Kasumi-1 (cell line): Measurements from ENCODE around the gene KLHL29.

ENCODE experiments used
- DNase-seq, 2 experiments: peaks; one replicate each; lab custom pipeline; 2025; lab: John Stamatoyannopoulos, UW

KLHL29 gene

GRCh38 chr2:23513872-23514793 lies 129.2 kb downstream of the KLHL29 start:
- no peak for DNase-seq

- no peak for DNase-seq
Measured at GRCh38 chr2:23516520-23517256, 131.7 kb downstream of the KLHL29 start.

DNA sequence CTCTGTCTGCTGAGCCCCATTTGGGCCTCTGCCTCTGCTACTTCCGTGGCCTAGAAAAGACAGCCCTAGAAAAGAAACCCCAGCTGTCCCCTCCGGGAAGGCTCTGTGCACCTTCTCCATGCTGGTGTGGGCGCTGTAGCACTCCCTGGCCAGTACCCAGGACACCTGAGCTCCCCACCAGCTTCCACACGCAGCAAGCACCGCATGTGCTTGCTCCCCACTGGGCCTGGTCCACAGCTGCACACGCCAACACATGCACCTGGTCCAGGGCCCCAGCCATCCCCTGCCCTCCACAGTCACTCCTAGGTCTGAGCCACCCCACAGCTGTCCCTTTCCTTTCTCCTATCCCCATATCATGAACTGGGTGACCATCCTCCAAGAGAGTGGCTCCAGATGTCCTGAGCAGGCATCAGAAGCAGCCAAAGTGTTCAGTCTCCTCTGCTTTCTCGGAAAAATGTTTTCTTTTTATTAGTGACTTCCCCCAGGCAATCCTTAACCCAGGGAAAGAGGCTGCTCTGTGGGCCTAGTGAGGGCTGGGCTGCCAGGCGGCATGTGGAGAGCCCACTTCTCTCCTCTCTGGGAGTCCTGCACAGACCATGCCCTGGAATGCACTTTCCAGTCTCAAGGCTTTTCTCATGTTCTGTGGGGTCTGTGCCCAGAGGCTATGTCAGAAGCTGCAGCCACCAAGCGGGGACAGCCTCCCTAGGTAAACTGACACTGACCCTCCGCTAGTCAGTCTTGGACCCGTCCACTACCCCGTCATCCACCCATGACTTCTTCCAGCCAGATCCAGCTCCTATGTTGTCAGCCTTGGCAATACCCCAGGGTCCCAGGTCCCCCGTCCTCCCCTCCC lies 133.7 kb downstream of the KLHL29 start:
- no peak for DNase-seq

DNA sequence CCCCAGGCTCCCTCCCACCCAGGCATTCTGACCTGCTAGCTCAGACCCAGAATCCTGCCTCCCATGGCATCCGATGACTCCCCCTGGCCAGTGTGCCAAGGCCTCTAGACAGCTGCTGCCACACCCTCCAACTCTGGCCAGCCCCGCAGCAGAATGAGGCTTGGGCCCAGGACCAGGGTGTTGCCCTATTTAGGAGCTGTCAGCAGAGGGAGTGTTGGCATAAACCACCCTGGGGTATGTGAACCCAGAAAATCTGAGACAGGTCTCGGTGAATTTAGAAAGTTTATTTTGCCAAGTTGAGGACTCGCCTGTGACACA lies 134.3 kb downstream of the KLHL29 start:
- DNase-seq, result no peak

- no peak for DNase-seq
Measured at GRCh38 chr2:23520256-23520655, 135.3 kb downstream of the KLHL29 start.

GRCh38 chr2:23521060-23521459 lies 136.1 kb downstream of the KLHL29 start:
- DNase-seq, result no peak

GRCh38 chr2:23522726-23523372 lies 137.9 kb downstream of the KLHL29 start:
- DNase-seq, result no peak

- DNase-seq, result no peak
Measured at GRCh38 chr2:23523373-23524260, 138.6 kb downstream of the KLHL29 start.

GRCh38 chr2:23524261-23524706 lies 139.3 kb downstream of the KLHL29 start:
- DNase-seq, result no peak

DNA sequence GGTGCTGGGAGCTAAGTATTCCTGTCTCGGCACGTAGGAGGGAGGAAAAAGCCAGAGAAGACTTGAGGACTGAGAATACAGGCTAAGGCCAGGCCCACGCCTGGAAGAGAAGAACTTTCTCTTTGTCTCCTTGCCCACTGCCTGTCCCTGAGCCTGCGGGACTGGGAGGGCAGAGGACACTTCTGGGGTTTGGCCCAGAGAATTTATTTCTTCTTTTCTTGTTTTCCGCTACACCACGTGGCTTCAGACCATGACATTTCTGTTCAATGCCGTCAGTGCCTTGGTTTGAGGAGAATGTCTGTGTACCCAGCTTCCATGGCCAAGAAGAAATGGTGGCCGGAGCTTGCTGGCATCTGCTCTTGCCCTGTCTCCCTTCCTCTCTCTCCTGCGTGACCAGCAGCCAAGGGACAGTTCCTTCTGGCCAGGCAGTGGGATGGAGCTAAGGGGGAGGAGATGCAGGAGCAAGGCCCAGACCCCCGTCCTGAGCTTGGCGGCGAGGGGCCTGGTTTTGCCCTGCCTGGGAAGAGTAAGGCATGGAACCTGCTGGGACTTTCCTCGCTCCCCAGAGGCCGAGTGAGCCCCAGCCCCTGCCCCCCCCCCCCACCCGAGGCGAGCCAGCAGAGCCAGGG lies 140.3 kb downstream of the KLHL29 start:
- no peak for DNase-seq

- no peak for DNase-seq
Measured at GRCh38 chr2:23526114-23526513, 141.1 kb downstream of the KLHL29 start.

DNA sequence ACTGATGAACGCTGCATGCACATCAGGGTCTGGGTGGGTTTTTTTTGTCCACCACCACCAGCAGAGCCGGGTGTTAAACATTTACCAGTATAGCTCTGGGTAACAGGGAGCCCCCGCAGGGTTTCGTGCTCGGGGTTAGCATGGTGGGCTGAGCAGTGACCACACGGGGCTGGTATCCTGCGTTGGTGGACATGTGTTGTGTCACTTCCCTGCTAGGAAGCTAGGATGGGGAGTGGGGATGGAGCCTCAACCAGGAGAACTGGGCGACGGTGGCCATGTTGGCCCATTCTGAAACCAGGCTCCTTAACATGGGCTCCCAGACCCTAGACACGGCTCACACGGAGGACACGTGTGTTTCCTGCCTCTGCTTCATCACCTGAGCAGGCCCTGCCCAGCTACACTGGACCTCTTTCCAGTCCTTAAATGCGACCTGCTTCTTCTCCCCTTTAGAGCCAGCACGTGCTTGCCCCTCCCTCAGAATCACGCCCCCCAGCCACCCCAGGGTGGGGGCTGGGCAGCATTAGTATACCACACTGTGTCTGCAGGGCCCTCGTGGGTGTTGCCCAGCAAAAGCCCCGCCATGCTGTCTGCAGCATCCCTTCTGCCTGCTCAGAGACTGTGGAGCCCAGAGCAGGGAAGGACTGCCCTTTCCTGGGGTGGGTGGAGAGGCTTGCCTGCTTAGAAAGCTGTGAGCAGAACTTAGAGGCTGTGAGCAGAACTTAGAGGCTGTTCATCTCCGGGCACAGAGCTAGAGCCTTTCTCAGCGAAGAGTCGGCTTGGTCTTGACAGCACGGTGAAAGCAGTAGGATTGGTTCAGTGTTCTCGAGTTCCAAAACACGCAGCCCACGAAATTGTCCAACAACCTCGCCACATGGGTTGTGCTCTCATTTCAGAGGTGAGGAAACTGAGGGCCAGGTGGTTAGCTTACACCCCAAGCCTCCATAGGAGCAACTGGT lies 142.1 kb downstream of the KLHL29 start:
- DNase-seq, result no peak

- DNase-seq, result no peak
Measured at GRCh38 chr2:23528171-23528570, 143.2 kb downstream of the KLHL29 start.

- no peak for DNase-seq
Measured at GRCh38 chr2:23528690-23529089, 143.7 kb downstream of the KLHL29 start.

GRCh38 chr2:23529659-23530058 lies 144.7 kb downstream of the KLHL29 start:
- no peak for DNase-seq

GRCh38 chr2:23530206-23530908 lies 145.4 kb downstream of the KLHL29 start:
- DNase-seq, result no peak

GRCh38 chr2:23530909-23531276 lies 145.9 kb downstream of the KLHL29 start:
- DNase-seq, result no peak

DNA sequence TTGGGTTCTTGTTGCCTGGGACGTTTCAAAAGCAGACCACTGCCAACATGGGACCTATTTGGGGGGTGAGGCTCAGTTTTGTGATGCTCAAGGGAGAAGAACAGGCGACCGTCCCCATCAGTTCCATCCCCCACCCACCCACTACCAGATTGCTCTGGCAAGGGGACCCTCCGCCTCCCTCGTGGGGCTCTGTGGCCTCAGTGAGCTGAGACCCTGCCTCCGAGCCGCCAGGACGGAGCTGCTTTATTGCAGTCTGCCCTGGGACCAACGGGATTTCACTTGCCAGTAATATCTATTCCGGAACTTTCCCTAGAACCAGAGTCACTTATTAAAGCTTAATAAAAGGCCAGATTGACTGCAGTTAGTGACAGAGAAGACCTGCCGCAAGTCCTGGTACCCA lies 146.3 kb downstream of the KLHL29 start:
- no peak for DNase-seq

- no peak for DNase-seq
Measured at GRCh38 chr2:23531881-23532280, 146.9 kb downstream of the KLHL29 start.
